IMR-90 (cell line): Measurements from ENCODE around the gene GPX4. TPM values are rescaled to one million over a fixed set of nuclear protein-coding genes. Genes with fewer than 3 reads are reported as not detected.

Source experiments
- ATAC-seq: fragments of 200-7000 bp; cut with Tn5 transposase; 2 replicates; pipeline ENCODE4 v1.9.1; 2020; ENCODE audit warnings: low read depth, mild to moderate bottlenecking, moderate library complexity
- BruUV-seq: library from RNA; stranded (reverse); fragments of 400-500 nt; replicated peaks from 2 replicates; lab custom pipeline; 2021; lab: Mats Ljungman, UMichigan
- CTCF ChIA-PET: fragments of 300-600 bp; formaldehyde crosslinking; extraction: SDS; loops from one replicate; lab custom pipeline; 2021; ENCODE audit warnings: antibody characterized with exemption; lab: Yijun Ruan, JAX
- POLR2A ChIA-PET: fragments of 300-600 bp; sonication (Branson Sonifier 250); formaldehyde crosslinking; loops from one replicate; lab custom pipeline; 2022; ENCODE audit warnings: antibody characterized with exemption; ENCODE audit not compliant: unreplicated experiment; lab: Charles Lee
- DNase-seq: peaks from one replicate; pipeline ENCODE4 v3.0.0; 2013
- H2AFZ ChIP-seq: replicated peaks from 2 replicates; pipeline ENCODE3; 2013; ENCODE audit warnings: low read length, mild to moderate bottlenecking; ENCODE audit not compliant: poor library complexity
- H2AK5ac ChIP-seq: 2 replicates; pipeline ENCODE4 v1.6.1; 2013; ENCODE audit warnings: low read depth, low read length, inconsistent platforms
- H2AK9ac ChIP-seq: replicated peaks from 2 replicates; pipeline ENCODE3; 2013; ENCODE audit warnings: mild to moderate bottlenecking, low read depth, low read length, moderate library complexity; ENCODE audit not compliant: poor library complexity
- H2BK120ac ChIP-seq: 2 replicates; pipeline ENCODE4 v1.6.1; 2013; ENCODE audit warnings: low read depth, low read length, inconsistent platforms
- H2BK15ac ChIP-seq: 3 replicates; pipeline ENCODE4 v1.6.1; 2013; ENCODE audit warnings: low read depth, low read length, inconsistent platforms
- H2BK20ac ChIP-seq: 2 replicates; pipeline ENCODE4 v1.6.1; 2013; ENCODE audit warnings: low read depth, mild to moderate bottlenecking, inconsistent platforms, low read length, moderate library complexity
- H2BK5ac ChIP-seq: 2 replicates; pipeline ENCODE4 v1.6.1; 2013; ENCODE audit warnings: mild to moderate bottlenecking, low read depth, low read length, inconsistent platforms; ENCODE audit not compliant: poor library complexity, severe bottlenecking
- H3K14ac ChIP-seq: replicated peaks from 2 replicates; pipeline ENCODE4 v1.6.1; 2013; ENCODE audit warnings: low read depth, low read length, inconsistent platforms
- H3K18ac ChIP-seq: 2 replicates; pipeline ENCODE4 v1.6.1; 2013; ENCODE audit warnings: low read depth, low read length, control low read depth
- H3K23ac ChIP-seq: 2 replicates; pipeline ENCODE4 v1.6.1; 2013; ENCODE audit warnings: low read depth, low read length, inconsistent platforms
- H3K27ac ChIP-seq: 2 replicates; pipeline ENCODE4 v1.5.1; 2013; ENCODE audit warnings: mild to moderate bottlenecking, control low read depth, low read length; ENCODE audit not compliant: insufficient read depth
- H3K27me3 ChIP-seq: 2 replicates; pipeline ENCODE4 v1.6.1; 2013; ENCODE audit warnings: low read length; ENCODE audit not compliant: control insufficient read depth, insufficient read depth
- H3K36me3 ChIP-seq: 2 replicates; pipeline ENCODE4 v1.6.1; 2013; ENCODE audit warnings: low read length, mixed read lengths; ENCODE audit not compliant: control insufficient read depth, insufficient read depth
- H3K4ac ChIP-seq: 2 replicates; pipeline ENCODE4 v1.6.1; 2013; ENCODE audit warnings: low read depth, low read length, inconsistent platforms
- H3K4me1 ChIP-seq: 2 replicates; pipeline ENCODE4 v1.6.1; 2013; ENCODE audit warnings: low read length, mixed read lengths; ENCODE audit not compliant: control insufficient read depth, insufficient read depth
- H3K4me2 ChIP-seq: 2 replicates; pipeline ENCODE4 v1.6.1; 2013; ENCODE audit warnings: low read depth, mild to moderate bottlenecking, control low read depth, low read length, moderate library complexity
- H3K4me3 ChIP-seq: 2 replicates; pipeline ENCODE4 v1.5.1; 2013; ENCODE audit warnings: low read depth, mild to moderate bottlenecking, control low read depth, low read length, moderate library complexity; ENCODE audit not compliant: insufficient read depth
- H3K56ac ChIP-seq: 2 replicates; pipeline ENCODE4 v1.6.1; 2013; ENCODE audit warnings: low read length, inconsistent platforms; ENCODE audit not compliant: insufficient read depth; ENCODE audit errors: extremely low read depth
- H3K79me1 ChIP-seq, 2 experiments: 2 replicates each; pipeline ENCODE4 v1.6.1; 2013; ENCODE audit warnings: low read length in 2 of 2, inconsistent platforms in 1 of 2, low read depth in 1 of 2
- H3K9ac ChIP-seq: 2 replicates; pipeline ENCODE4 v1.6.1; 2013; ENCODE audit warnings: low read depth, low read length, control low read depth
- H3K9me1 ChIP-seq: 2 replicates; pipeline ENCODE4 v1.6.1; 2013; ENCODE audit warnings: low read length, inconsistent platforms; ENCODE audit not compliant: insufficient read depth
- H3K9me3 ChIP-seq: 2 replicates; pipeline ENCODE4 v1.6.1; 2013; ENCODE audit warnings: low read length; ENCODE audit not compliant: control insufficient read depth, insufficient read depth
- H4K20me1 ChIP-seq: 2 replicates; pipeline ENCODE4 v1.6.1; 2013; ENCODE audit warnings: low read length, inconsistent platforms; ENCODE audit not compliant: insufficient read depth
- H4K5ac ChIP-seq: 2 replicates; pipeline ENCODE4 v1.6.1; 2013; ENCODE audit warnings: mild to moderate bottlenecking, low read depth, low read length, control low read depth
- H4K8ac ChIP-seq, 2 experiments: 2 replicates each; pipeline ENCODE4 v1.6.1; 2013; ENCODE audit warnings: low read depth in 2 of 2, low read length in 2 of 2, control low read depth in 1 of 2, inconsistent platforms in 1 of 2
- H4K91ac ChIP-seq: 2 replicates; pipeline ENCODE4 v1.6.1; 2013; ENCODE audit warnings: low read depth, low read length, inconsistent platforms; ENCODE audit not compliant: insufficient read depth
- BHLHE40 ChIP-seq: fragments of 150-350 bp; IDR thresholded peaks from 2 replicates; pipeline ENCODE4 v1.6.1; 2016; ENCODE audit warnings: mild to moderate bottlenecking, low read depth, low read length
- FOS ChIP-seq: fragments of 150-350 bp; IDR thresholded peaks from 2 replicates; pipeline ENCODE4 v1.6.1; 2016; ENCODE audit warnings: low read depth, low read length
- MAFK ChIP-seq: IDR thresholded peaks from 2 replicates; pipeline ENCODE4 v1.6.1; 2012; ENCODE audit warnings: low read depth, low read length, improper control_type of control experiment
- MAZ ChIP-seq: IDR thresholded peaks from 2 replicates; pipeline ENCODE4 v1.6.1; 2012; ENCODE audit warnings: low read depth, mild to moderate bottlenecking, low read length, improper control_type of control experiment, moderate library complexity, borderline replicate concordance
- MXI1 ChIP-seq: IDR thresholded peaks from 2 replicates; pipeline ENCODE4 v1.6.1; 2012; ENCODE audit warnings: low read depth, mild to moderate bottlenecking, low read length, moderate library complexity, borderline replicate concordance
- NFE2L2 ChIP-seq: fragments of 150-350 bp; IDR thresholded peaks from 2 replicates; pipeline ENCODE4 v1.6.1; 2016; ENCODE audit warnings: low read depth, mild to moderate bottlenecking, low read length
- POLR2A ChIP-seq: IDR thresholded peaks from 2 replicates; pipeline ENCODE4 v1.6.1; 2012; ENCODE audit warnings: mild to moderate bottlenecking, low read depth, low read length
- RCOR1 ChIP-seq: IDR thresholded peaks from 2 replicates; pipeline ENCODE4 v1.6.1; 2012; ENCODE audit warnings: mild to moderate bottlenecking, low read length, improper control_type of control experiment; ENCODE audit not compliant: insufficient replicate concordance
- WGBS, 2 experiments: methylation state at CpG; one replicate each; pipeline versions ENCODE4 v1.1.5 to v1.1.7; 2013; ENCODE audit warnings: missing lambda C conversion rate in 2 of 2; ENCODE audit not compliant: insufficient read length in 1 of 2; ENCODE audit errors: extremely low coverage in 2 of 2; 5-methylcytosine and 5-hydroxymethylcytosine counted together
- dilution Hi-C: fragments of 300-500 bp; cut with HindIII; formaldehyde crosslinking; loops from one replicate; pipeline ENCODE4 v1.14.3; 2018; ENCODE audit warnings: low sequenced_read_pairs; ENCODE audit not compliant: unreplicated experiment
- in situ Hi-C: fragments of 300-500 bp; cut with MboI; formaldehyde crosslinking; loops from 3 replicates; pipeline ENCODE4 v1.14.3; 2019; ENCODE audit warnings: low sequenced_read_pairs, inconsistent platforms, mixed read lengths
- intact Hi-C: fragments of 100-400 bp; cut with micrococcal nuclease; formaldehyde crosslinking; loops from 2 replicates; pipeline ENCODE4 v1.10.0; 2022
- polyA plus RNA-seq, 3 experiments: library from polyadenylated mRNA; depleted of rRNA; stranded (reverse); fragments of >200 nt; gene quantifications; 2 replicates each; pipeline ENCODE4 v1.2.3, GENCODE V29; 2012; ENCODE audit warnings: low replicate concordance in 1 of 3
- total RNA-seq: library from RNA; depleted of rRNA; stranded (reverse); fragments of >200 nt; gene quantifications from 2 replicates; pipeline ENCODE4 v1.2.3, GENCODE V29; 2012
- TF ChIP-seq, protein P1 (sequence below): fragments of 150-350 bp; IDR thresholded peaks from 2 replicates; pipeline ENCODE4 v1.6.1; 2017; ENCODE audit warnings: mild to moderate bottlenecking, antibody characterized with exemption, low read length, low read depth

The GPX4 gene
- total and polyA plus RNA-seq, 2 of the 4 experiments (the other 2 are of a cell fraction) = 357 to 1,083 TPM

DNA sequence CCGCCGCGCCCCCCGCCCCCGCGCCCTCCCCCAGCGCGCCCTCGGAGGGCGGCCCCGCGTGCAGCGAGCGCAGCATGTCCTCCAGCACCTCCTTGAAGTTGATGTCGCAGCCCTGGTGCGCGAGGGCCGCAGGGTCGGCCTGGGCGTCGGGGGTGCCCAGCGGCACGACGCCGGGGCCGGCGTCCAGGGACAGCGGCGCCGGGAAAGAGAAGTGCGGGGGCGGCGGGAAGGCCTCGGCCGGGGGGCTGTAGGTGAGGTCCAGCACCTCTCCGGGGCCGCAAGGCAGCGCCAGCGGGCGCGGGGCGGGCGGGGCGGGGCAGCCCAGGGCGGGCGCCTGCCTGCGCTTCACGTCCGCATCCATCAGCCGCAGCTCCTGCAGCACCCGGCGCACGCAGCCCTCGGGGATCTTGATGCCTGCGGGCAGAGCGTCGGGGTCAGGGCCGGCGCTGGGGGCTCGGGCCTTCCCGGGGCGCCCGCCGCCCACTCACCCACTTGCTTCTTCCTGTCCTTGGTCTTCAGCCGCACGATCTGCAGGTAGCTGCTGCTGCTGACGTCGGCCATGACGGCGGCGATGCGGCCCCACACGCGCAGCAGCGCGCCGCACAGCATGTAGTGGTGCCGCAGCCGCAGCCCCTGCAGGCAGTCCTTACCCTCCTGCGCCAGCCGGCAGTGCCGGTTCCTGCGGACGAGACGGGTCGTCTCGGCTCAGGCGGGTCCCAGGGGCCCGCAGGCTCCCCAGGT is 4.7 kb downstream of the GPX4 start:
- ChIA-PET POLR2A (no interaction called here), CTCF (no interaction called here)
- dilution Hi-C loops = no loop called here
- no peak overlapping the region for H2BK20ac ChIP-seq
- H4K5ac ChIP-seq = no peak overlapping the region
- TF ChIP-seq POLR2A = peak; percentile 46
- TF ChIP-seq FOS = no peak
- no peak for TF ChIP-seq RCOR1
- TF ChIP-seq, protein P1, sequence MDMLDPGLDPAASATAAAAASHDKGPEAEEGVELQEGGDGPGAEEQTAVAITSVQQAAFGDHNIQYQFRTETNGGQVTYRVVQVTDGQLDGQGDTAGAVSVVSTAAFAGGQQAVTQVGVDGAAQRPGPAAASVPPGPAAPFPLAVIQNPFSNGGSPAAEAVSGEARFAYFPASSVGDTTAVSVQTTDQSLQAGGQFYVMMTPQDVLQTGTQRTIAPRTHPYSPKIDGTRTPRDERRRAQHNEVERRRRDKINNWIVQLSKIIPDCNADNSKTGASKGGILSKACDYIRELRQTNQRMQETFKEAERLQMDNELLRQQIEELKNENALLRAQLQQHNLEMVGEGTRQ = no peak
- no peak for TF ChIP-seq MAZ
- no peak for TF ChIP-seq MXI1
- no peak for TF ChIP-seq NFE2L2
- no peak for TF ChIP-seq BHLHE40
- no peak for TF ChIP-seq MAFK
- no peak for ATAC-seq
- H3K36me3 ChIP-seq = peaks cover 70% of the 10 kb centered on the region
- peaks cover 7% of the 10 kb centered on the region for H3K4me1 ChIP-seq
- H3K4me3 ChIP-seq = no peak overlapping the region
- no peak overlapping the region for H3K14ac ChIP-seq
- no peak overlapping the region for H2AK9ac ChIP-seq
- H3K56ac ChIP-seq = no peak overlapping the region
- no peak overlapping the region for H2AK5ac ChIP-seq
- H2BK5ac ChIP-seq = no peak overlapping the region
- no peak overlapping the region for H3K4ac ChIP-seq
- H3K9me3 ChIP-seq = no peaks in the 10 kb centered on the region
- peaks cover 50% of the 10 kb centered on the region for H4K20me1 ChIP-seq
- H3K27me3 ChIP-seq = no peaks in the 10 kb centered on the region
- no peak overlapping the region for H3K27ac ChIP-seq
- WGBS, 2 experiments = 97% methylated on average over 59 of the region's 89 CpGs; no CpG with 5 or more reads in 1 of the 2 experiments
- no peak overlapping the region for H4K8ac ChIP-seq
- peaks cover 3 to 34% of the 10 kb centered on the region in 2 experiments; a peak in 3 of 4 replicates for H3K79me1 ChIP-seq
- H4K91ac ChIP-seq = no peak overlapping the region
- H3K23ac ChIP-seq = no peak overlapping the region
- DNase-seq = no peak
- no peak overlapping the region for H2BK120ac ChIP-seq
- H3K4me2 ChIP-seq = no peak overlapping the region
- no peak overlapping the region for H3K18ac ChIP-seq
- no peak overlapping the region for H2AFZ ChIP-seq
- in situ Hi-C loops = loop anchor here (5.0 kb wide), 1 partner anchor 94 kb away; no protein-coding TSS in a partner anchor
- H3K9ac ChIP-seq = no peak overlapping the region
- H2BK15ac ChIP-seq = no peak overlapping the region
- no TSS peak for BruUV-seq
- no peaks in the 10 kb centered on the region for H3K9me1 ChIP-seq
- intact Hi-C loops = no loop called here
